Progenitor cell of endocrine pancreas (in vitro differentiated cells): ENCODE data around the gene PLPPR5. TPM values are rescaled to one million over a fixed set of nuclear protein-coding genes. Genes with fewer than 3 reads are reported as not detected.

Experiments used
- DNase-seq: peaks from one replicate; pipeline ENCODE4 v3.0.0; 2021; ENCODE audit warnings: low spot score; ENCODE audit not compliant: unreplicated experiment
- H3K27ac Mint-ChIP-seq: 2 replicates; pipeline ENCODE4 v1.8.0; 2021; ENCODE audit warnings: mild to moderate bottlenecking, moderate library complexity, mixed read lengths
- H3K27me3 Mint-ChIP-seq: 2 replicates; pipeline ENCODE4 v1.8.0; 2021; ENCODE audit warnings: mixed read lengths
- H3K36me3 Mint-ChIP-seq: 2 replicates; pipeline ENCODE4 v1.8.0; 2022; ENCODE audit warnings: mixed read lengths; ENCODE audit not compliant: insufficient read depth
- H3K4me1 Mint-ChIP-seq: 2 replicates; pipeline ENCODE4 v1.8.0; 2021; ENCODE audit warnings: low read depth, mixed read lengths
- H3K4me3 Mint-ChIP-seq: 2 replicates; pipeline ENCODE4 v1.8.0; 2021; ENCODE audit warnings: low read depth, mild to moderate bottlenecking, moderate library complexity, mixed read lengths
- H3K9me3 Mint-ChIP-seq: 2 replicates; pipeline ENCODE4 v1.8.0; 2021; ENCODE audit warnings: low read depth, mixed read lengths
- total RNA-seq: library from RNA; stranded (reverse); gene quantifications from 2 replicates; pipeline ENCODE4 v1.2.1, GENCODE V29; 2021
- TF ChIP-seq, protein P1 (sequence below): fragments of 200-600 bp; sonication (generic); IDR thresholded peaks from one replicate; pipeline ENCODE4 v1.5.0; 2021; ENCODE audit warnings: antibody characterized with exemption, mild to moderate bottlenecking; ENCODE audit not compliant: unreplicated experiment

The PLPPR5 gene
- total RNA-seq, 1 donor from 2014 or later: 0.77 TPM

DNA sequence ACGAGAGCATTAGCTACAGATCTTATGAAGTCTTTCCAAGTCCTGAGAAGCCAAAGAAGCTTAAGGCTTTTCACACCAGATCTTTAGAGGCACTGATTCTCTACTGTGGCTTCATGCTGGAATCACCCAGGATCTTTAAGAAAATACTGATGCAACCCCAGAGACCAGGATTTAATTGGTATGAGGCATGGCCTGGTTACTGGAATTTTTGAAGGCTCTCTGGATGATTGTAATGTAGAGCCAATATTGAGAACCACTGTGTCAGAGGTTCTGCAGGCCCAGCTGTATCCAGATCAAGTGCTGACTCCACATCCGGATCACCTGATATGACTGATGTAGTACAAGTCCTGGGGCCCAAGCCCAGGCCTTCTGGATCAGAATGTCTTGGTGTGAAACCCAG lies 105.7 kb downstream of the PLPPR5 start:
- H3K4me1 Mint-ChIP-seq: no peaks in the 10 kb centered on the region
- H3K27me3 Mint-ChIP-seq: no peaks in the 10 kb centered on the region
- no peak overlapping the region for H3K4me3 Mint-ChIP-seq
- no peak for DNase-seq
- TF ChIP-seq, protein P1, sequence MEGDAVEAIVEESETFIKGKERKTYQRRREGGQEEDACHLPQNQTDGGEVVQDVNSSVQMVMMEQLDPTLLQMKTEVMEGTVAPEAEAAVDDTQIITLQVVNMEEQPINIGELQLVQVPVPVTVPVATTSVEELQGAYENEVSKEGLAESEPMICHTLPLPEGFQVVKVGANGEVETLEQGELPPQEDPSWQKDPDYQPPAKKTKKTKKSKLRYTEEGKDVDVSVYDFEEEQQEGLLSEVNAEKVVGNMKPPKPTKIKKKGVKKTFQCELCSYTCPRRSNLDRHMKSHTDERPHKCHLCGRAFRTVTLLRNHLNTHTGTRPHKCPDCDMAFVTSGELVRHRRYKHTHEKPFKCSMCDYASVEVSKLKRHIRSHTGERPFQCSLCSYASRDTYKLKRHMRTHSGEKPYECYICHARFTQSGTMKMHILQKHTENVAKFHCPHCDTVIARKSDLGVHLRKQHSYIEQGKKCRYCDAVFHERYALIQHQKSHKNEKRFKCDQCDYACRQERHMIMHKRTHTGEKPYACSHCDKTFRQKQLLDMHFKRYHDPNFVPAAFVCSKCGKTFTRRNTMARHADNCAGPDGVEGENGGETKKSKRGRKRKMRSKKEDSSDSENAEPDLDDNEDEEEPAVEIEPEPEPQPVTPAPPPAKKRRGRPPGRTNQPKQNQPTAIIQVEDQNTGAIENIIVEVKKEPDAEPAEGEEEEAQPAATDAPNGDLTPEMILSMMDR: no peak
- H3K36me3 Mint-ChIP-seq: no peaks in the 10 kb centered on the region
- H3K9me3 Mint-ChIP-seq: peaks cover 5% of the 10 kb centered on the region
- no peak overlapping the region for H3K27ac Mint-ChIP-seq

DNA sequence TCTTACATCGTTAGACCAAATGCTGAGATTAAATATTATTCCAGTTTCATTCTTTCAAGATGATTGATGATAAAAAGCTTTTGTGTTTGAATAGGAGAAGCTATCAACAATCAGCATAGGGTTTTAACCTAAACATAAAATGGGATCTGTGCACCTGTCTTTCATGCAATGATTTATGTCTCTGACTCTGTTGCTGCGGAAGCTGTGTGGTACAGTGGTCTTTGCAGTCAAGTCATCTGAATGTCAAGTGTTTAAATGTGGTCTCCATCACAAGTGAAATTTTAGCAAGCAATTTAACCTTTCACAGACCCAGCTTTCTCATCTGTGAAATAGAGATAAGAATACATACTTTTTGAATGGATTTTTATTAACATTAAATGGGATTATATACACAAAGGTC lies 107.2 kb downstream of the PLPPR5 start:
- H3K9me3 Mint-ChIP-seq: peaks cover 5% of the 10 kb centered on the region
- no peaks in the 10 kb centered on the region for H3K36me3 Mint-ChIP-seq
- no peaks in the 10 kb centered on the region for H3K27me3 Mint-ChIP-seq
- no peak overlapping the region for H3K4me3 Mint-ChIP-seq
- TF ChIP-seq, protein P1: no peak
- DNase-seq: no peak
- no peaks in the 10 kb centered on the region for H3K4me1 Mint-ChIP-seq
- H3K27ac Mint-ChIP-seq: no peak overlapping the region

DNA sequence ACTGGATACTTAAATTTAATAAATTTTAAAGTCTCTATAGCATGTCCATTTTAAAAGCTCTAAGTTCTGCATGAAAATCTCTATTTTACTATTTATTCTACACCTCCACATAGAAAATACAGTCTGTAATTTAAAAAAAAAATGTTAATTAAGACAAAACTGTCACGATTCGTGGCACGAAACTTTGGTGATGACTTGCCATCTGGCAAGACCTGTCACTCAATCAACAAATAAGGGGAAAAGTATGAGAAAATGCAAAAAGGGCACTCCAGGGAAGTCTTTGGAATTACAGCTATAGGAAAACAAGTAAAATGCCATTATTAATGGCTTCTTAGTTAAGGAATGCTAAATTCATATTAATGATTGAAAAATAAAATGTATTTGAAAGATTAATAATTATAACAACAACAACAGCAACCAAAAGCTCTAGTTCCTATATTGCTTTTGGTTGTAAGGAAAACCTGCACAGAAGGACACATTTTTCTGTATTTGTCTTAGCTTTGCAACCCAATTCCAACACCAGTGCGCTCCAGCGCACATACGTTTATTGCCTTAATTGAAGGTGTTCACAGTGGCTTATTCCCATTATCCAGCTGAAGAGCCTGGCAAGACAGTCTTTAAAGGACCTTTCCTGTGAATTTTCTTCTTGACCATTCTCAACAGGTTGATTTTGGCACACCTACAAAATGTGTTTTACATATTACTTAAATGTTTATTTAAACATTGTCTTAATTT lies 107.8 kb downstream of the PLPPR5 start:
- TF ChIP-seq, protein P1: no peak
- peaks cover 5% of the 10 kb centered on the region for H3K9me3 Mint-ChIP-seq
- no peak overlapping the region for H3K4me3 Mint-ChIP-seq
- H3K27ac Mint-ChIP-seq: no peak overlapping the region
- H3K36me3 Mint-ChIP-seq: no peaks in the 10 kb centered on the region
- no peak for DNase-seq
- no peaks in the 10 kb centered on the region for H3K27me3 Mint-ChIP-seq
- H3K4me1 Mint-ChIP-seq: no peaks in the 10 kb centered on the region

DNA sequence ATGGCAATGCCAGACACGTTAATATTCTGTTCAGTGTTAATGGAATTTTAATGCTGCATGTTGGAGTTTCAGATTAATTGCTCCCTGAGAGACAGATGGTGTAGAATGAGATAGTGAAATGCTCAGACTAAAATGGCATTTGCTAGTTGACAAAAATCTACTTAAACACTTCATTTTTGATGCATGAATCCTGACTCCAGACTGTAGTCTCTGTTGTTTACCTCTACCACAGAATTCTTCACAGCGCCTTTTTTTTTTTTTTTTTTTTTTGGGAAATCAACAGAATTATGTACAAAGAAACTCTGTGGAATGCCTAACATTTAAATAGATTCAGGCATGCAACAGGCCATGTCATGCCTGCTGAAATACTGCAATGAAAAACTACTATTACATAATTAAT lies 111.3 kb downstream of the PLPPR5 start:
- H3K36me3 Mint-ChIP-seq: no peaks in the 10 kb centered on the region
- H3K9me3 Mint-ChIP-seq: peaks cover 5% of the 10 kb centered on the region
- no peaks in the 10 kb centered on the region for H3K4me1 Mint-ChIP-seq
- no peaks in the 10 kb centered on the region for H3K27me3 Mint-ChIP-seq
- H3K27ac Mint-ChIP-seq: no peak overlapping the region
- H3K4me3 Mint-ChIP-seq: no peak overlapping the region
- TF ChIP-seq, protein P1: no peak
- DNase-seq: no peak

DNA sequence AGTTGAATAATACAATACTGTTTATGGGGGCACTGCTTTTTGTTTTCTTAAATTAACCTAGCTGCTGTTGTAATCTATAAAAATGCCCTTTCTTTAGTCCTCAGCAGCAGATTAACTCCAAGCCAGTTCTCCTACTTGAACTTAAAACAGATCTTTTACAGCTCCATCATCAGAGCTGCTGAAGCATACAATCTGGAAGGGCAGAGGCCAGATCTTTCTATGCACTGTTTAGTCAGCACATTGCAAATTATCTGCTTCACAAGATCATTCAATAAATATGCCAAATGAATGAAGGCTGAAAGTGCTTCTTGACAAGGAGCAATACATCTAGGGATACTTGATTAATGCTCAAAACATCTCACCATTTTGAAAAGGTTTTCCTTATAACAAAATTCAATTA lies 115.8 kb downstream of the PLPPR5 start:
- DNase-seq: no peak
- no peaks in the 10 kb centered on the region for H3K4me1 Mint-ChIP-seq
- no peak overlapping the region for H3K27ac Mint-ChIP-seq
- H3K27me3 Mint-ChIP-seq: no peaks in the 10 kb centered on the region
- H3K9me3 Mint-ChIP-seq: no peaks in the 10 kb centered on the region
- H3K4me3 Mint-ChIP-seq: no peak overlapping the region
- H3K36me3 Mint-ChIP-seq: no peaks in the 10 kb centered on the region
- TF ChIP-seq, protein P1: no peak
